Measurements from ENCODE around the gene PTAFR. TPM values are rescaled to one million over a fixed set of nuclear protein-coding genes. Genes with fewer than 3 reads are reported as not detected.

PTAFR gene, protein sequence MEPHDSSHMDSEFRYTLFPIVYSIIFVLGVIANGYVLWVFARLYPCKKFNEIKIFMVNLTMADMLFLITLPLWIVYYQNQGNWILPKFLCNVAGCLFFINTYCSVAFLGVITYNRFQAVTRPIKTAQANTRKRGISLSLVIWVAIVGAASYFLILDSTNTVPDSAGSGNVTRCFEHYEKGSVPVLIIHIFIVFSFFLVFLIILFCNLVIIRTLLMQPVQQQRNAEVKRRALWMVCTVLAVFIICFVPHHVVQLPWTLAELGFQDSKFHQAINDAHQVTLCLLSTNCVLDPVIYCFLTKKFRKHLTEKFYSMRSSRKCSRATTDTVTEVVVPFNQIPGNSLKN
- total RNA-seq = 0.05 TPM in 1 of 2 replicates, not detected in the other

DNA sequence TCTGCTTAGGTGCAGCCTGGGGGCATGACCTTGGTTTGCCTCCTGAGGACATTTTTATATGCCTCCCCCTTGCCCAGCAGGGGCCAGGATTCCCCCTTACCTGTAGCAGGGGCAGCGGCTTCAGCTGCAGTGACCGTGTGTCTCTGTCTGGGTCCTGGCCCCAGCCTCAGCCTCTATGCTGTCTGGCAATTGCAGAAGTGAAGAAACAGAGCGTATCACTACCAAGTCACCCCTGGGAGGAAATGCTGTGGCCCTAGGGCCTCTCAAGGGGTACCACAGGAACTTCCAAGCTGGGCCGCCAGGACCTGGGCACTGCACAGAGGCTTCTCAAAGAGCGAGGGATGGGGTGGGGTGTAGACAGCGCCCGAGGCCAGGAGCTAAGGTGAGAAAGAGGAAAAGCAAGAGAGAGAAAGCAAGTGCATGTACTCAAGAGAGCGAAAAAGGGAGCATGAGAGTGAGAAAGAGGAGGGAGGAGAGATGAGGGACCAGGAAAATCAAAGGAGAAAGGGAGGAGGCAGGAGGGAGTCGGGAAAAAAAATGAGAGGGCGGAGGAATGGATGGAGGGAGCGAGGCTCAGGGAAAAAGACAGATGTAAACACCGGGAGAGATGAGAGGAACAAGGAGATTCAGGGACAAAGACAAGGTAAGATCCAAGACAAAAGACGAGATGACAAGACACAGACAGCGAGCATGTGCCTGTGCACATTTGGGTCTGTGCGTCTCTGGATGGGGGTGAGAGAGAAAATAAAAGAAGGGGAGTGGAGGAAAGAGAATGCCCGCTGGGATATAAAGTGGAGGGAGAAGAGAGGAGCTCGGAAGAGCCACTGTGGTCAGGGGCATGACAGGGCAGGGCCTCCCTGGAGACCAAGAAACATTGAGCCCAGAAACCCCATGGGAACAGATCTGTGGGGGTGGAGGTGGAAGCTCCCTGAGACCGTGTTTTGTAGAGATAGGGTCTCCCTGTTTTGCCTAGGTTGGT is at the start of gene PTAFR:
Gene PTAFR, minus strand, starts transcription at position 199 of the 979 bp plus-strand sequence. CDS start 25,669 bp downstream, outside the sequence.

Other genes starting within 250 kb of the PTAFR start
- gene SMPDL3B, start 241.7 kb downstream of the PTAFR start, total RNA-seq = 0.09 TPM in 1 of 2 replicates, not detected in the other
- gene XKR8, start 216.7 kb downstream of the PTAFR start, total RNA-seq = 5.3 and 5.9 TPM in 2 replicates
- 11.6 and 17.9 TPM in 2 replicates for gene EYA3, start 88.1 kb downstream of the PTAFR start, total RNA-seq
- 53.9 and 55.5 TPM in 2 replicates for gene DNAJC8, start 56.3 kb upstream of the PTAFR start, total RNA-seq
- gene ATP5IF1, start 59.4 kb upstream of the PTAFR start, total RNA-seq = 80.8 and 118 TPM in 2 replicates
- gene SESN2, start 82.8 kb upstream of the PTAFR start, total RNA-seq = 20.3 and 36.5 TPM in 2 replicates
- gene MED18, start 152.3 kb upstream of the PTAFR start, total RNA-seq = 19.5 and 24.3 TPM in 2 replicates
- gene PHACTR4, start 193.1 kb upstream of the PTAFR start, total RNA-seq = 3.9 and 9.6 TPM in 2 replicates

Measured in smooth muscle cell of the umbilical artery (primary cell).